ENCODE measurements around the gene PLSCR1. TPM values are rescaled to one million over a fixed set of nuclear protein-coding genes. Genes with fewer than 3 reads are reported as not detected.

PLSCR1 gene
- total RNA-seq, 1 experiment from 2014 or later = 52.7 TPM

GRCh38 chr3:146555311-146555710, 10.9 kb upstream of the PLSCR1 start:
- H3K4me3 ChIP-seq (ENCODE audit: low read depth in 2 of 2, low read length in 2 of 2) = no peak overlapping the region
- intact Hi-C loops (cut with micrococcal nuclease; ENCODE audit: unreplicated experiment) (no loop called here), in situ Hi-C loops (cut with HindIII; ENCODE audit: low pct_unique_long_range_greater_than_20kb, low sequenced_read_pairs) (no loop called here)
- CTCF ChIA-PET = no interaction called here
- no peaks in the 10 kb centered on the region; the same call in 1 of the 2 replicates for H3K27me3 ChIP-seq (ENCODE audit: control insufficient read depth, insufficient read depth, low read length)
- no peaks in the 10 kb centered on the region for H3K9me3 ChIP-seq (ENCODE audit: control insufficient read depth, insufficient read depth, low read depth, low read length)
- ATAC-seq = no peak
- POLR2A ChIA-PET = no interaction called here
- DNase-seq (ENCODE audit: low read depth, low spot score) = no peak
- H3K36me3 ChIP-seq (ENCODE audit: control insufficient read depth, insufficient read depth, low read length) = no peaks in the 10 kb centered on the region
- H3K4me1 ChIP-seq (ENCODE audit: control insufficient read depth, insufficient read depth, low read length) = no peaks in the 10 kb centered on the region
- TF ChIP-seq POLR2AphosphoS5 (IDR thresholded peaks at IDR 0.05; ENCODE audit: low read depth, low read length) = no peak
- TF ChIP-seq CTCF (IDR thresholded peaks at IDR 0.05) = no peak
- TF ChIP-seq REST (IDR thresholded peaks at IDR 0.05; ENCODE audit: insufficient read depth in 1 of 2, low read depth in 2 of 2, low read length in 1 of 2) = no peak
- TF ChIP-seq SIN3A (IDR thresholded peaks at IDR 0.05; ENCODE audit: borderline replicate concordance, insufficient read depth, low read depth, low read length) = no peak
- TF ChIP-seq TCF7L2 (IDR thresholded peaks at IDR 0.05; ENCODE audit: low read depth, low read length) = no peak
- BruUV-seq (replicated peaks) = no TSS peak
- no peak overlapping the region for H3K27ac ChIP-seq (ENCODE audit: low read length)

- in situ Hi-C loops (cut with HindIII; ENCODE audit: low pct_unique_long_range_greater_than_20kb, low sequenced_read_pairs) (no loop called here), intact Hi-C loops (cut with micrococcal nuclease; ENCODE audit: unreplicated experiment) (no loop called here)
- ATAC-seq = no peak
- Histone ChIP-seq H3K4me1 (ENCODE audit: control insufficient read depth, insufficient read depth, low read length) (no peaks in the 10 kb centered on the region), H3K4me3 (ENCODE audit: low read depth in 2 of 2, low read length in 2 of 2) (no peak overlapping the region), H3K27me3 (ENCODE audit: control insufficient read depth, insufficient read depth, low read length) (no peaks in the 10 kb centered on the region; the same call in 1 of the 2 replicates), H3K9me3 (ENCODE audit: control insufficient read depth, insufficient read depth, low read depth, low read length) (no peaks in the 10 kb centered on the region), H3K27ac (ENCODE audit: low read length) (no peak overlapping the region), H3K36me3 (ENCODE audit: control insufficient read depth, insufficient read depth, low read length) (no peaks in the 10 kb centered on the region)
- no TSS peak for BruUV-seq (replicated peaks)
- ChIA-PET CTCF (interaction anchor here (0.7 kb wide), 1 partner anchor 74 kb away, joined by 6 read pairs; no protein-coding TSS in a partner anchor), POLR2A (no interaction called here)
- no peak for DNase-seq (ENCODE audit: low read depth, low spot score)
- TF ChIP-seq REST (IDR thresholded peaks at IDR 0.05; ENCODE audit: insufficient read depth in 1 of 2, low read depth in 2 of 2, low read length in 1 of 2) (no peak), POLR2AphosphoS5 (IDR thresholded peaks at IDR 0.05; ENCODE audit: low read depth, low read length) (no peak), TCF7L2 (IDR thresholded peaks at IDR 0.05; ENCODE audit: low read depth, low read length) (no peak), CTCF (IDR thresholded peaks at IDR 0.05) (no peak), SIN3A (IDR thresholded peaks at IDR 0.05; ENCODE audit: borderline replicate concordance, insufficient read depth, low read depth, low read length) (no peak)
These were observed 9.8 kb upstream of the PLSCR1 start for GRCh38 chr3:146554151-146554760.
